ENCODE results near the gene CEP152.

- TF ChIP-seq ZFX (CRISPR knock-in tag; IDR thresholded peaks at IDR 0.05) (no peak), BHLHE40 (IDR thresholded peaks at IDR 0.05; ENCODE audit: low read length) (no peak), POLR2A (conservative IDR thresholded peaks at IDR 0.05) (no peak), ZNF174 (CRISPR knock-in tag; IDR thresholded peaks at IDR 0.05) (no peak), HNRNPH1 (optimal IDR thresholded peaks at IDR 0.05; ENCODE audit: low read depth, low read length) (no peak), ZNF780A (CRISPR knock-in tag; IDR thresholded peaks at IDR 0.05) (no peak), CTCF (IDR thresholded peaks at IDR 0.05 in 2 of 3, conservative IDR thresholded peaks at IDR 0.05 in 1 of 3; ENCODE audit: insufficient read depth in 2 of 3, low read depth in 1 of 3, low read length in 3 of 3) (no peak)
Measured at GRCh38 chr15:48851956-48852355, 41.1 kb upstream of the CEP152 start.
